Lung (tissue), 13 donors: ENCODE data around the gene DEPDC4. TPM values are rescaled to one million over a fixed set of nuclear protein-coding genes. Genes with fewer than 3 reads are reported as not detected.

Experiments
- ATAC-seq: fragments of 200-7000 bp; cut with Tn5 transposase; one replicate; pipeline ENCODE4 v1.9.1; 2020; ENCODE audit warnings: moderate number of reproducible peaks; ENCODE audit not compliant: insufficient read depth, low FRiP score
- DNase-seq, 3 donors: peaks; one replicate each; pipeline ENCODE4 v3.0.0-alpha.2; 2013 to 2017
- H3K27ac ChIP-seq, 2 donors: one replicate each; pipeline ENCODE4 v1.5.1; 2013; ENCODE audit warnings: mild to moderate bottlenecking in 2 of 2, moderate library complexity in 2 of 2, control low read depth in 1 of 2, inconsistent platforms in 1 of 2, low read depth in 1 of 2, low read length in 1 of 2
- H3K27me3 ChIP-seq, 3 donors: one replicate each; pipeline ENCODE4 v1.5.1; 2013; ENCODE audit warnings: low read length in 2 of 3; ENCODE audit not compliant: control insufficient read depth in 3 of 3, insufficient read depth in 3 of 3
- H3K36me3 ChIP-seq, 4 donors: one replicate each; pipeline ENCODE4 v1.5.1; 2013; ENCODE audit warnings: low read length in 4 of 4, mild to moderate bottlenecking in 1 of 4, moderate library complexity in 1 of 4; ENCODE audit not compliant: control insufficient read depth in 4 of 4, insufficient read depth in 4 of 4
- H3K4me1 ChIP-seq, 5 donors: one replicate each; pipeline ENCODE4 v1.5.1; 2013; ENCODE audit warnings: low read length in 5 of 5, mild to moderate bottlenecking in 2 of 5, moderate library complexity in 1 of 5; ENCODE audit not compliant: control insufficient read depth in 5 of 5, insufficient read depth in 5 of 5
- H3K4me3 ChIP-seq: one replicate; pipeline ENCODE4 v1.5.1; 2013; ENCODE audit warnings: mild to moderate bottlenecking, control low read depth, moderate library complexity
- H3K9ac ChIP-seq, 2 donors: one replicate each; pipeline ENCODE4 v1.5.1; 2013; ENCODE audit warnings: low read length in 2 of 2, control low read depth in 1 of 2; ENCODE audit not compliant: insufficient read depth in 1 of 2
- H3K9me3 ChIP-seq, 4 donors: one replicate each; pipeline ENCODE4 v1.5.1; 2013; ENCODE audit warnings: low read length in 3 of 4, mild to moderate bottlenecking in 1 of 4, moderate library complexity in 1 of 4; ENCODE audit not compliant: control insufficient read depth in 4 of 4, insufficient read depth in 3 of 4
- WGBS, 2 donors: extraction: QIAGEN DNeasy Blood & Tissue Kit; methylation state at CpG; one replicate each; pipeline ENCODE4 v1.1.7; 2013; 5-methylcytosine and 5-hydroxymethylcytosine counted together
- polyA plus RNA-seq, 2 donors: library from polyadenylated mRNA; stranded (reverse); fragments of 200-250 nt; gene quantifications; one replicate each; pipeline ENCODE4 v1.2.1, GENCODE V29; 2013
- small RNA-seq: library from RNA; depleted of rRNA; stranded (forward); fragments of <200 nt; gene quantifications from one replicate; pipeline ENCODE3, GENCODE V24; 2014; ENCODE audit warnings: low replicate concordance
- total RNA-seq, 2 donors: library from RNA; depleted of rRNA in 1 of 2; stranded (reverse); fragments of >200 nt in 1 of 2; gene quantifications; one replicate each; pipeline ENCODE4 v1.2.1, GENCODE V29; 2014 to 2021
- TF ChIP-seq, protein P1 (sequence below): IDR thresholded peaks from 2 replicates; pipeline ENCODE4 v1.5.1; 2012; ENCODE audit warnings: mild to moderate bottlenecking; ENCODE audit errors: control extremely low read depth, extremely low read depth
- donor health status: control.
- donor health status: control.
- donor health status: Bipolar disorder and iron deficiency.
- donor health status: healthy.
- donor health status: DM: yes; HTN: yes; CAD: no.

The DEPDC4 gene
- total and polyA plus RNA-seq, 4 donors, result 0.54 to 6.2 (median 1.2) TPM

DNA sequence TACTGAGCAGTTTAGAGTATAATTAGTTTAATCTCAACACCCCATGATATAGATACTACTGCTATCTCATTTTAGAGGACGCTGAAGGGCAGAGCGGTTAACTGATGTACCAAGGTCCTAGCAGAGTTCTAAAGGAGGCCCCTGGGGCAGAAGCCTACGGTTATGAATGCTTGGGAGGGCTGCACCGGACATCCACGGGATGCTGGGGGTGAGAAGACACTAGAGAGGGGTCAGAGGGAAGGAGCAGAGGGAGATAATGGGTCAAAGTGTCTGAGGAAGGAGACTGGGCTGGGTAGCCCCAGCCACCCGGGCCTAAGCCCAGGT is 67.9 kb downstream of the DEPDC4 start:
- TF ChIP-seq, protein P1, sequence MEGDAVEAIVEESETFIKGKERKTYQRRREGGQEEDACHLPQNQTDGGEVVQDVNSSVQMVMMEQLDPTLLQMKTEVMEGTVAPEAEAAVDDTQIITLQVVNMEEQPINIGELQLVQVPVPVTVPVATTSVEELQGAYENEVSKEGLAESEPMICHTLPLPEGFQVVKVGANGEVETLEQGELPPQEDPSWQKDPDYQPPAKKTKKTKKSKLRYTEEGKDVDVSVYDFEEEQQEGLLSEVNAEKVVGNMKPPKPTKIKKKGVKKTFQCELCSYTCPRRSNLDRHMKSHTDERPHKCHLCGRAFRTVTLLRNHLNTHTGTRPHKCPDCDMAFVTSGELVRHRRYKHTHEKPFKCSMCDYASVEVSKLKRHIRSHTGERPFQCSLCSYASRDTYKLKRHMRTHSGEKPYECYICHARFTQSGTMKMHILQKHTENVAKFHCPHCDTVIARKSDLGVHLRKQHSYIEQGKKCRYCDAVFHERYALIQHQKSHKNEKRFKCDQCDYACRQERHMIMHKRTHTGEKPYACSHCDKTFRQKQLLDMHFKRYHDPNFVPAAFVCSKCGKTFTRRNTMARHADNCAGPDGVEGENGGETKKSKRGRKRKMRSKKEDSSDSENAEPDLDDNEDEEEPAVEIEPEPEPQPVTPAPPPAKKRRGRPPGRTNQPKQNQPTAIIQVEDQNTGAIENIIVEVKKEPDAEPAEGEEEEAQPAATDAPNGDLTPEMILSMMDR, result no peak
- Histone ChIP-seq H3K27ac (no peak overlapping the region), H3K9me3 (peaks cover 0 to 2% (median 0%) of the 10 kb centered on the region in 4 donors), H3K4me1 (peaks cover 0 to 11% (median 7%) of the 10 kb centered on the region in 5 donors), H3K36me3 (peaks cover 0 to 3% (median 1%) of the 10 kb centered on the region in 4 donors), H3K27me3 (no peaks in the 10 kb centered on the region), H3K4me3 (peak overlapping the region; percentile 68), H3K9ac (no peak overlapping the region)
- DNase-seq (no peak), ATAC-seq (no peak)
- 42 to 49% methylated on average over 6 of the region's 6 CpGs for WGBS, 2 donors

DNA sequence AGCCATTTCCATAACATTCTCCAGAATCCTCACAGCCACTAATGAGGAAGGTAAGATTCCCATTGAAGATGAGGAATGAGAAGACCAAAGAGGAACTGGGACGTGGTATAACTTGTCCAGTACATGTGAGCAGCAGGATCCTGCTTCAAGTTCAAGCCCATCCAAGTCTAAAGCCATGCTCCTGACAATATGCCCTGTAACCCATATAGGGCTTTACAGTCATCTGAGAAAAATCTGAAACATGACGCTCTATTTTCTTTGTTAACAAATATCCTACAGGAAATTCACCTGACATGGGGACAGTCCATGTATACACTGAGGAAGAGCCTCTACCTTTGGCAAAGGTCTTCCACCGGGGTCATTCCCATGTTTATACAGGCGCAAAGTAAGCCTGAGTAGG is 69.4 kb downstream of the DEPDC4 start:
- no peak for ATAC-seq

DNA sequence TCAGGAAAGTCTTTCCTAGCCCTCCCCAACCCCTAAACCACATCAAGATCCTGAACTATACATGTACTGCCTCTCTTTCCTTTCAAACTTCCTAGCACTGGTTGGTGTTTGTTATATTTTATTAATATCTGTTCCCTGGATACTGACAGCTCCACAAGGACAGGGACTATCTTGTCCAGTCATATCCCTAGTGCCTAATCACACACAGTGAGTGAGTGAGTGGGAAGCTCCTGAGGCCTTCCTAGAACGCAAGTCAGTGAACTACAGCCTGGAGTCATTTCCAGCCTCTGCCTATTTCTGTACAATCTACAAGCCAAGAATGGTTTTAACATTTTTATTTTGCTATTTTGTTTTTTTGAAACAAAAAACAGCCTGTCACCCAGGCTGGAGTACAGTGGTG is 73.8 kb downstream of the DEPDC4 start:
- DNase-seq (no peak), ATAC-seq (no peak)
- Histone ChIP-seq H3K4me3 (no peak overlapping the region), H3K27ac (no peak overlapping the region), H3K36me3 (no peaks in the 10 kb centered on the region), H3K9me3 (peaks cover 0 to 2% (median 0%) of the 10 kb centered on the region in 4 donors), H3K9ac (no peak overlapping the region), H3K4me1 (no peaks in the 10 kb centered on the region), H3K27me3 (no peaks in the 10 kb centered on the region)
- 97% methylated on average over 1 of the region's 1 CpG for WGBS, 2 donors
- TF ChIP-seq, protein P1, result no peak

More for the DNA sequence above, 69.4 kb downstream of the DEPDC4 start:
- no peaks in the 10 kb centered on the region for H3K36me3 ChIP-seq
- peaks cover 0 to 2% (median 0%) of the 10 kb centered on the region in 4 donors for H3K9me3 ChIP-seq
- H3K4me1 ChIP-seq, result peaks cover 0 to 11% (median 7%) of the 10 kb centered on the region in 5 donors
- no peak overlapping the region for H3K27ac ChIP-seq
- TF ChIP-seq, protein P1, result no peak
- 86 to 90% methylated on average over 4 of the region's 4 CpGs for WGBS, 2 donors
- no peaks in the 10 kb centered on the region for H3K27me3 ChIP-seq
- DNase-seq, result no peak
- H3K4me3 ChIP-seq, result no peak overlapping the region
- no peak overlapping the region for H3K9ac ChIP-seq

Small RNA genes within 50 kb of the gene (small RNA-seq; reads per million reads assigned to genes)
- not detected for gene RF00019

Other genes starting within 250 kb of the DEPDC4 start
- gene BLTP3B, start 124.2 kb downstream of the DEPDC4 start, total RNA-seq, result 10 to 100 TPM; 26.6 to 55.1 TPM
- gene BLTP3B, start 124.2 kb downstream of the DEPDC4 start, polyA plus RNA-seq, result 10 to 100 TPM in 1 of 2 donors, 1 to 10 TPM in 1; 5.0 to 10.4 TPM
- 10 to 100 TPM; 18.7 to 25.2 TPM for gene ACTR6, start 66.3 kb downstream of the DEPDC4 start, total RNA-seq
- 10 to 100 TPM; 12.0 to 16.3 TPM for gene ACTR6, start 66.3 kb downstream of the DEPDC4 start, polyA plus RNA-seq
- 100 to 1,000 TPM in 1 of 2 donors, 10 to 100 TPM in 1; 34.2 to 148 TPM for gene SCYL2, start 98 bp upstream of the DEPDC4 start, total RNA-seq
- gene SCYL2, start 98 bp upstream of the DEPDC4 start, polyA plus RNA-seq, result 10 to 100 TPM; 13.9 to 15.6 TPM
- gene SLC17A8, start 90.0 kb upstream of the DEPDC4 start, total RNA-seq, result 10 to 100 TPM in 1 of 2 donors, under 1 TPM in 1; 0.43 to 14.8 TPM
- under 1 TPM; 0.02 to 0.06 TPM for gene SLC17A8, start 90.0 kb upstream of the DEPDC4 start, polyA plus RNA-seq
- gene NR1H4, start 206.8 kb upstream of the DEPDC4 start, total RNA-seq, result 1 to 10 TPM in 1 of 2 donors, not detected in 1; 1.3 TPM
- gene NR1H4, start 206.8 kb upstream of the DEPDC4 start, polyA plus RNA-seq, result under 1 TPM in 1 of 2 donors, not detected in 1; 0.06 TPM